HG02870 (cell line): Measurements from ENCODE around the gene GALNT12.

Experiments used
- ATAC-seq: cut with Tn5 transposase; IDR thresholded peaks from one replicate; pipeline ENCODE4 v1.9.1; 2021; ENCODE audit warnings: mild to moderate bottlenecking, moderate library complexity; ENCODE audit not compliant: unreplicated experiment

The GALNT12 gene

GRCh38 chr9:98899408-98900056 lies 92.1 kb downstream of the GALNT12 start:
- no peak for ATAC-seq
